K562 (cell line): ENCODE data around the gene PADI4. TPM values are rescaled to one million over a fixed set of nuclear protein-coding genes. Genes with fewer than 3 reads are reported as not detected.

ENCODE experiments used
- ARID3B ChIP-seq: fragments of 250-450 bp; sonication (Bioruptor Pico); IDR thresholded peaks from 2 replicates; pipeline ENCODE4 v1.4.0; 2020; ENCODE audit warnings: borderline replicate concordance
- CREB5 ChIP-seq: fragments of 250-450 bp; sonication (Bioruptor Pico); IDR thresholded peaks from 2 replicates; pipeline ENCODE4 v1.5.0; 2020; ENCODE audit warnings: mild to moderate bottlenecking
- CTCFL ChIP-seq: IDR thresholded peaks from 2 replicates; pipeline ENCODE4 v1.6.1; 2011; ENCODE audit warnings: borderline replicate concordance, low read depth, mild to moderate bottlenecking, moderate library complexity, low read length; ENCODE audit not compliant: insufficient read depth, poor library complexity, severe bottlenecking
- MCM5 ChIP-seq: fragments of 450-650 bp; IDR thresholded peaks from 2 replicates; pipeline ENCODE4 v1.6.1; 2016; ENCODE audit warnings: low read depth
- NCOA4 ChIP-seq: fragments of 450-650 bp; IDR thresholded peaks from 2 replicates; pipeline ENCODE4 v1.6.1; 2018; ENCODE audit warnings: mild to moderate bottlenecking; ENCODE audit not compliant: partially characterized antibody
- NELFE ChIP-seq: IDR thresholded peaks from 2 replicates; pipeline ENCODE4 v1.6.1; 2011; ENCODE audit warnings: mild to moderate bottlenecking; ENCODE audit not compliant: insufficient read depth, insufficient read length
- NUFIP1 ChIP-seq: fragments of 450-650 bp; IDR thresholded peaks from 2 replicates; pipeline ENCODE4 v1.6.1; 2018; ENCODE audit not compliant: partially characterized antibody
- SMAD4 ChIP-seq: fragments of 250-450 bp; sonication (Bioruptor Pico); conservative IDR thresholded peaks from 2 replicates; pipeline ENCODE4 v1.8.0; 2021; ENCODE audit warnings: inconsistent platforms, mild to moderate bottlenecking, moderate library complexity
- TRIM24 ChIP-seq, 2 experiments: fragments of 450-650 bp; IDR thresholded peaks; 2 replicates each; pipeline ENCODE4 v1.6.1; 2016
- ZMIZ1 ChIP-seq, 2 experiments: fragments of 150-350 bp in 1 of 2; IDR thresholded peaks; 2 replicates each; pipeline ENCODE4 v1.6.1; 2012 to 2016; ENCODE audit warnings: low read depth in 2 of 2, low read length in 2 of 2, mild to moderate bottlenecking in 1 of 2, moderate library complexity in 1 of 2
- ZNF133 ChIP-seq: fragments of 250-450 bp; sonication (Bioruptor Pico); IDR thresholded peaks from 2 replicates; pipeline ENCODE4 v1.4.0; 2020; ENCODE audit warnings: mild to moderate bottlenecking
- ZNF592 ChIP-seq: fragments of 450-650 bp; IDR thresholded peaks from 2 replicates; pipeline ENCODE4 v1.6.1; 2017; ENCODE audit warnings: antibody characterized with exemption, mild to moderate bottlenecking
- ZSCAN32 ChIP-seq: fragments of 450-650 bp; formaldehyde crosslinking; IDR thresholded peaks from 2 replicates; pipeline ENCODE4 v1.4.0; 2020; ENCODE audit warnings: mild to moderate bottlenecking, moderate library complexity
- polyA plus RNA-seq, 8 experiments: library from polyadenylated mRNA; depleted of rRNA in 4 of 8; stranded (reverse) in 5 of 8; unstranded in 3 of 8; fragments of >200 nt; fragmentation: Nextera tagmentation in 2 of 8; fragmentation: Illumina TruSeq in 1 of 8; extraction: Ambion mirVana in 2 of 8; extraction: Trizol in 1 of 8; gene quantifications; 2 replicates each; pipeline versions ENCODE4 v1.2.1 to v1.2.3, GENCODE V29; 2011 to 2014; ENCODE audit warnings: inconsistent platforms in 1 of 8, missing spikeins in 1 of 8
- total RNA-seq, 7 experiments: library from RNA; depleted of rRNA in 6 of 7; stranded (reverse); fragments of >200 nt in 6 of 7; fragmentation: Illumina TruSeq in 2 of 7; extraction: Trizol in 2 of 7; gene quantifications; 2 replicates each; pipeline versions ENCODE4 v1.2.1 to v1.2.3, GENCODE V29; 2011 to 2021; ENCODE audit warnings: low replicate concordance in 1 of 7

The PADI4 gene
- total and polyA plus RNA-seq, 9 of the 15 experiments (the other 6 are each of a cell fraction or from before 2014, with no cell fraction given) = 0.22 to 0.33 TPM; not detected in 7

GRCh38 chr1:17335821-17336710 lies 28.1 kb downstream of the PADI4 start (continued):
- TF ChIP-seq TRIM24 (IDR thresholded peaks at IDR 0.05) = no peak
- TF ChIP-seq ZSCAN32 = no peak
- no peak for TF ChIP-seq ZMIZ1 (IDR thresholded peaks at IDR 0.05; ENCODE audit: low read depth in 2 of 2, low read length in 2 of 2)
- TF ChIP-seq ZNF592 = no peak
- TF ChIP-seq SMAD4 (CRISPR knock-in tag) = no peak
- TF ChIP-seq CTCFL = peak; percentile 56
- no peak for TF ChIP-seq NUFIP1
- TF ChIP-seq NCOA4 = no peak
- TF ChIP-seq MCM5 = no peak
- no peak for TF ChIP-seq ARID3B (CRISPR knock-in tag)
- TF ChIP-seq ZNF133 (CRISPR knock-in tag) = no peak
- no peak for TF ChIP-seq NELFE
- TF ChIP-seq CREB5 (CRISPR knock-in tag) = no peak
